ENCODE data around the gene SYF2.

DNA sequence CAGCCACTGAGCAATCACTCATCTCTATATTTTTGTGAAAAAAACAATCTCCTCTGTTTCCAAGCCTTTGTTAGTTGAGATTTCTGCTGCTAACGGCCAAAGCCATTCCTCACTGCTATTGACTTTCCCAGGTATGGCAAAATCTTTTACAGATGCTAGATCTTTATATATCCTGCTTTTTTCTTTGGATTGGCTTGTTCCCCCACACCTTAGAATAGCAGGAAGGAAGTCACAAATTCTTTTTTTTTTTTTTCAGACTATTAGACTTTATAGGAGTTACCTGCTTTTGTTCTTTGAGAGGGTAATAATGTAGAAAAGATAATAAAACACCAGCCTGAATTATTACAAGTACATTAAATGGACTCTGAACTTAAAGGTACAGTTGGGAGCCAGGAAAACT is 24.2 kb downstream of the SYF2 start:
- TF ChIP-seq, protein P1, sequence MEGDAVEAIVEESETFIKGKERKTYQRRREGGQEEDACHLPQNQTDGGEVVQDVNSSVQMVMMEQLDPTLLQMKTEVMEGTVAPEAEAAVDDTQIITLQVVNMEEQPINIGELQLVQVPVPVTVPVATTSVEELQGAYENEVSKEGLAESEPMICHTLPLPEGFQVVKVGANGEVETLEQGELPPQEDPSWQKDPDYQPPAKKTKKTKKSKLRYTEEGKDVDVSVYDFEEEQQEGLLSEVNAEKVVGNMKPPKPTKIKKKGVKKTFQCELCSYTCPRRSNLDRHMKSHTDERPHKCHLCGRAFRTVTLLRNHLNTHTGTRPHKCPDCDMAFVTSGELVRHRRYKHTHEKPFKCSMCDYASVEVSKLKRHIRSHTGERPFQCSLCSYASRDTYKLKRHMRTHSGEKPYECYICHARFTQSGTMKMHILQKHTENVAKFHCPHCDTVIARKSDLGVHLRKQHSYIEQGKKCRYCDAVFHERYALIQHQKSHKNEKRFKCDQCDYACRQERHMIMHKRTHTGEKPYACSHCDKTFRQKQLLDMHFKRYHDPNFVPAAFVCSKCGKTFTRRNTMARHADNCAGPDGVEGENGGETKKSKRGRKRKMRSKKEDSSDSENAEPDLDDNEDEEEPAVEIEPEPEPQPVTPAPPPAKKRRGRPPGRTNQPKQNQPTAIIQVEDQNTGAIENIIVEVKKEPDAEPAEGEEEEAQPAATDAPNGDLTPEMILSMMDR (IDR thresholded peaks at IDR 0.05), result no peak
- TF ChIP-seq BHLHE40 (IDR thresholded peaks at IDR 0.05; ENCODE audit: low read depth, low read length) (no peak), POLR2A (IDR thresholded peaks at IDR 0.05; ENCODE audit: low read length) (no peak), MAX (IDR thresholded peaks at IDR 0.05) (no peak), EHF (CRISPR knock-in tag; IDR thresholded peaks at IDR 0.05) (no peak), NR3C1 (IDR thresholded peaks at IDR 0.05) (no peak), EP300 (IDR thresholded peaks at IDR 0.05) (no peak), BCL3 (IDR thresholded peaks at IDR 0.05) (no peak), RCOR1 (IDR thresholded peaks at IDR 0.05; ENCODE audit: low read depth, low read length) (no peak), KDM5A (IDR thresholded peaks at IDR 0.05) (no peak)
- TF ChIP-seq, protein P2, sequence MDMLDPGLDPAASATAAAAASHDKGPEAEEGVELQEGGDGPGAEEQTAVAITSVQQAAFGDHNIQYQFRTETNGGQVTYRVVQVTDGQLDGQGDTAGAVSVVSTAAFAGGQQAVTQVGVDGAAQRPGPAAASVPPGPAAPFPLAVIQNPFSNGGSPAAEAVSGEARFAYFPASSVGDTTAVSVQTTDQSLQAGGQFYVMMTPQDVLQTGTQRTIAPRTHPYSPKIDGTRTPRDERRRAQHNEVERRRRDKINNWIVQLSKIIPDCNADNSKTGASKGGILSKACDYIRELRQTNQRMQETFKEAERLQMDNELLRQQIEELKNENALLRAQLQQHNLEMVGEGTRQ (IDR thresholded peaks at IDR 0.05), result no peak
- TF ChIP-seq, protein P3, sequence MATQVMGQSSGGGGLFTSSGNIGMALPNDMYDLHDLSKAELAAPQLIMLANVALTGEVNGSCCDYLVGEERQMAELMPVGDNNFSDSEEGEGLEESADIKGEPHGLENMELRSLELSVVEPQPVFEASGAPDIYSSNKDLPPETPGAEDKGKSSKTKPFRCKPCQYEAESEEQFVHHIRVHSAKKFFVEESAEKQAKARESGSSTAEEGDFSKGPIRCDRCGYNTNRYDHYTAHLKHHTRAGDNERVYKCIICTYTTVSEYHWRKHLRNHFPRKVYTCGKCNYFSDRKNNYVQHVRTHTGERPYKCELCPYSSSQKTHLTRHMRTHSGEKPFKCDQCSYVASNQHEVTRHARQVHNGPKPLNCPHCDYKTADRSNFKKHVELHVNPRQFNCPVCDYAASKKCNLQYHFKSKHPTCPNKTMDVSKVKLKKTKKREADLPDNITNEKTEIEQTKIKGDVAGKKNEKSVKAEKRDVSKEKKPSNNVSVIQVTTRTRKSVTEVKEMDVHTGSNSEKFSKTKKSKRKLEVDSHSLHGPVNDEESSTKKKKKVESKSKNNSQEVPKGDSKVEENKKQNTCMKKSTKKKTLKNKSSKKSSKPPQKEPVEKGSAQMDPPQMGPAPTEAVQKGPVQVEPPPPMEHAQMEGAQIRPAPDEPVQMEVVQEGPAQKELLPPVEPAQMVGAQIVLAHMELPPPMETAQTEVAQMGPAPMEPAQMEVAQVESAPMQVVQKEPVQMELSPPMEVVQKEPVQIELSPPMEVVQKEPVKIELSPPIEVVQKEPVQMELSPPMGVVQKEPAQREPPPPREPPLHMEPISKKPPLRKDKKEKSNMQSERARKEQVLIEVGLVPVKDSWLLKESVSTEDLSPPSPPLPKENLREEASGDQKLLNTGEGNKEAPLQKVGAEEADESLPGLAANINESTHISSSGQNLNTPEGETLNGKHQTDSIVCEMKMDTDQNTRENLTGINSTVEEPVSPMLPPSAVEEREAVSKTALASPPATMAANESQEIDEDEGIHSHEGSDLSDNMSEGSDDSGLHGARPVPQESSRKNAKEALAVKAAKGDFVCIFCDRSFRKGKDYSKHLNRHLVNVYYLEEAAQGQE (IDR thresholded peaks at IDR 0.05), result no peak

Measured in A549 (cell line).